ENCODE data around the gene KIF3A.
A peak's percentile ranks its signal among the peaks of the same experiment; 100 is the strongest.

KIF3A gene

GRCh38 chr5:132661231-132662003, 75.9 kb downstream of the KIF3A start:
- ChIA-PET POLR2A (no interaction called here), CTCF (interaction anchor here (0.6 kb wide), 1 partner anchor 134 kb away, joined by 4 read pairs; no protein-coding TSS in a partner anchor)
- H3K4me3 ChIP-seq (ENCODE audit: low read depth, low read length) = no peak overlapping the region
- no peaks in the 10 kb centered on the region for H3K36me3 ChIP-seq (ENCODE audit: control insufficient read depth in 2 of 2, insufficient read depth in 1 of 2, low read length in 2 of 2)
- H3K9me3 ChIP-seq (ENCODE audit: control insufficient read depth, insufficient read depth, low read depth, low read length) = no peaks in the 10 kb centered on the region
- H3K4me1 ChIP-seq (ENCODE audit: control insufficient read depth, insufficient read depth, low read length) = no peaks in the 10 kb centered on the region
- H3K27ac ChIP-seq (ENCODE audit: extremely low read depth, low read depth, low read length) = no peak overlapping the region
- no peak for TF ChIP-seq ZNF48 (tag by site-specific recombination; IDR thresholded peaks at IDR 0.05)
- no peak for TF ChIP-seq ZNF580 (tag by site-specific recombination; IDR thresholded peaks at IDR 0.05)
- peak; percentile 70 for TF ChIP-seq EGR2 (tag by site-specific recombination; IDR thresholded peaks at IDR 0.05; ENCODE audit: low read depth)
- TF ChIP-seq ZFHX2 (tag by site-specific recombination; conservative IDR thresholded peaks at IDR 0.05) = peak; percentile 76
- TF ChIP-seq ZNF175 (tag by site-specific recombination; IDR thresholded peaks at IDR 0.05) = no peak

GRCh38 chr5:132659598-132660493, 77.5 kb downstream of the KIF3A start:
- CTCF ChIA-PET = no interaction called here
- H3K4me1 ChIP-seq (ENCODE audit: control insufficient read depth, insufficient read depth, low read length) = no peaks in the 10 kb centered on the region
- H3K27ac ChIP-seq (ENCODE audit: extremely low read depth, low read depth, low read length) = no peak overlapping the region

More at GRCh38 chr5:132659598-132660493, 77.5 kb downstream of the KIF3A start:
- H3K36me3 ChIP-seq (ENCODE audit: control insufficient read depth in 2 of 2, insufficient read depth in 1 of 2, low read length in 2 of 2) = no peaks in the 10 kb centered on the region
- no peak overlapping the region for H3K4me3 ChIP-seq (ENCODE audit: low read depth, low read length)
- TF ChIP-seq ZXDB (tag by site-specific recombination; IDR thresholded peaks at IDR 0.05) (no peak), ZBTB11 (tag by site-specific recombination; conservative IDR thresholded peaks at IDR 0.05; ENCODE audit: low read depth) (no peak), ZNF830 (tag by site-specific recombination; IDR thresholded peaks at IDR 0.05; ENCODE audit: low read depth) (no peak), SALL2 (tag by site-specific recombination; IDR thresholded peaks at IDR 0.05; ENCODE audit: borderline replicate concordance) (no peak), HOXD13 (CRISPR knock-in tag; IDR thresholded peaks at IDR 0.05; ENCODE audit: borderline replicate concordance) (no peak), EGR2 (tag by site-specific recombination; IDR thresholded peaks at IDR 0.05; ENCODE audit: low read depth) (no peak), ZNF423 (tag by site-specific recombination; IDR thresholded peaks at IDR 0.05) (no peak), SP3 (tag by site-specific recombination; IDR thresholded peaks at IDR 0.05) (no peak), ZNF112 (tag by site-specific recombination; IDR thresholded peaks at IDR 0.05) (no peak), ZNF157 (tag by site-specific recombination; IDR thresholded peaks at IDR 0.05) (no peak), MYNN (tag by site-specific recombination; IDR thresholded peaks at IDR 0.05; ENCODE audit: borderline replicate concordance) (no peak), KLF1 (tag by site-specific recombination; IDR thresholded peaks at IDR 0.05) (no peak), HOXC10 (CRISPR knock-in tag; IDR thresholded peaks at IDR 0.05) (no peak), ZNF677 (tag by site-specific recombination; IDR thresholded peaks at IDR 0.05) (no peak), ZNF394 (tag by site-specific recombination; IDR thresholded peaks at IDR 0.05; ENCODE audit: borderline replicate concordance) (no peak), ZNF561 (tag by site-specific recombination; IDR thresholded peaks at IDR 0.05; ENCODE audit: borderline replicate concordance) (no peak), SCRT2 (tag by site-specific recombination; IDR thresholded peaks at IDR 0.05) (no peak), ZNF692 (tag by site-specific recombination; IDR thresholded peaks at IDR 0.05) (no peak), ZNF426 (tag by site-specific recombination; IDR thresholded peaks at IDR 0.05) (no peak), ZNF837 (tag by site-specific recombination; IDR thresholded peaks at IDR 0.05) (no peak)
- no peaks in the 10 kb centered on the region for H3K9me3 ChIP-seq (ENCODE audit: control insufficient read depth, insufficient read depth, low read depth, low read length)
- POLR2A ChIA-PET = no interaction called here

Data from HEK293 (cell line).